GM21576 (cell line): ENCODE measurements around the gene PRR20D.
"Not testable (repeated sequence)": the region's sequence is repeated elsewhere in the genome, so short reads cannot be mapped to it uniquely, and the experiment has no call there.

Source experiments
- ATAC-seq: cut with Tn5 transposase; IDR thresholded peaks from one replicate; pipeline ENCODE4 v1.9.1; 2021; ENCODE audit warnings: mild to moderate bottlenecking, moderate library complexity; ENCODE audit not compliant: unreplicated experiment

The PRR20D gene

DNA sequence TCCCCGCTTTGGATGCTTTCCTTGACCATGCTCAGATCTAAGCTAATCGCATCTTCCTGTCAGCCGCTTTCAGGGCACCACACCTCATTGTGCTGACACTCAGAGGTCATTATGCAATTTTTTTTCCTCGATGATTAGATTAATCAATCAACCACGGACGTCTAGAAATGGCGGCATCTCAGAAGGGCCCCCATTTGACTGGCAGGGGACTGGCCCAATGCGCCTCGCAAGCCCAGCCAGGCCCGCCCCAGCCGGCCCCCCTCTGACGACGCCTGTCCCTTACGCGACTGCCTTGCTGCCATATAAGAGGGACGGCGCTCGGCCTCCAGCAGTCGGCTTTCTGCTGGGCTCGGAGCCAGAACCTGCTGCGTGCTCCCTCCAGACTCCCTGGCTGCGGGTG lies at the start of gene PRR20D:
Gene PRR20D (plus strand): TSS at position 301 of the 400 bp plus-strand sequence. CDS start 387 bp downstream, outside the sequence.
- not testable (repeated sequence) for ATAC-seq

DNA sequence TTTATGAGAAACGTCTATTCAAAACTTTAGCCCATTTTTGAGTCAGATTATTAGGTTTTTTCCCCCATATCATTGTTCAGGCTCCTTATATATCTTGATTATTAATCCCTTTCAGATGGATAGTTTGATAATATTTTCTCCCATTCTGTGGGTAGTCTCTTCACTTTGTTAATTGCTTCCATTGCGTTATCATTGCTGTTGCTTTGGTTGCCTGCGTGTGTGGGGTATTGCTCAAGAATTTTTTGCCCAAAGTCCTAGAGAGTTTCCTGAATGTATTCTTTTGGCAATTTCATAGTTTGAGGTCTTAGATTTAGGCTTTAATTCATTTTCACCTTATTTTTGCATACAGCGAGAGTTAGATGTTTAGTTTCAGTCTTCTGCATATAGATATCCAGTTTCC lies 45.5 kb upstream of the PRR20D start:
- ATAC-seq: no peak

DNA sequence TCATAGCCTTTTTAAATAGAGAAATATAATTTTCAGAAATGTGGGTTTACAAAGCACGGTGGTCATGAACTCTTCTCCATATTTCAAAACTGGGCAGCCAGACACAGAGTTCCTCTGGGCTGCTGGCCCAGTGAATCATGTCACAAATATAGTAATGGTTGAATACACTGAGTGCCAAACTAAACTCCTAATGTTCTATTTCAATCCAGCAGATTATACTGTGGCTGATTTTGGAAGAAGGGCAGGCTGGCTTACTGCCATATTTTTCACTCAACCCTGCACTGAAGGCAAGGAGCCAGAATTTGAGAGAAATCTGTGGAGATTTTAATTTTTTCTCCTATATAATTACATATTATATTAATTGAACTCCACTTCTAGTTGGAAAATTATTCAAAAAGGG lies 36.8 kb upstream of the PRR20D start:
- ATAC-seq: no peak

DNA sequence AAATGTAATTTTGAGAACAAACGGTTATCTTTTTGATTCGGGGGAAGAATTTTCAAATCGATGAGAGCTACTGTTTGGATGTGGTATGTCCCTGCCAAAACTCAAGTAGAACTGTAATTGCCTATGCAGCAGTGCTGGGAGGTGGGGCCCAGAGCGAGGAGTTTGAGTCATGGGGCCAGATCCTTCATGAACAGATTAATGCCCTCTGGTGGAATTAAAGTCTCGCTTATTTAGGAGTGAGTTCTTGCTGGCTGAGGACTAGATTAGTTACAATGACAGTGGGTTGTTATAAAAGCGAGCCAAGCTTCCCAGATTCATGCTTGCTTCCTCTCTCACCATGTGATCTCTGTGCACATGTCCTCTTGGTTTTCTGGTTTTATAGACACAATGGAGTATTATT lies 31.5 kb upstream of the PRR20D start:
- ATAC-seq: no peak

DNA sequence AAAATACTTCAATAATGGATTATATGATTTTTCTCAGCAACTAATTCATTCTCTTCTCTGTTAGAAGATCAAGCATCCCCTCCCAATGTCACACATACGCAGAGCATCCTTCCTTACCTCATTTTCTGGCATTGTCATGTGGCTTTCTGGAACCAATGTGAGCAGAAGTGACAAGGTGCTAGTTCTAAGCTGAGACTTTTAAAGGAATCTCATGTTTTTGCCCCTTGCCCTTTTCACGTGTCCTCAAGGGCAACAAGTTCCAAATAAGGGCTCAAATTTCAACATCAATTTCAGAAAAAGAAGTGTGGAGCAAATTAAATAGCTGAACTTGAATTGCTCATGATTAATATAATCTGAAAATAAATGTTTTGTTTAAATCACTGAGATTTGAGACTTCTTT lies 24.3 kb upstream of the PRR20D start:
- ATAC-seq: no peak

DNA sequence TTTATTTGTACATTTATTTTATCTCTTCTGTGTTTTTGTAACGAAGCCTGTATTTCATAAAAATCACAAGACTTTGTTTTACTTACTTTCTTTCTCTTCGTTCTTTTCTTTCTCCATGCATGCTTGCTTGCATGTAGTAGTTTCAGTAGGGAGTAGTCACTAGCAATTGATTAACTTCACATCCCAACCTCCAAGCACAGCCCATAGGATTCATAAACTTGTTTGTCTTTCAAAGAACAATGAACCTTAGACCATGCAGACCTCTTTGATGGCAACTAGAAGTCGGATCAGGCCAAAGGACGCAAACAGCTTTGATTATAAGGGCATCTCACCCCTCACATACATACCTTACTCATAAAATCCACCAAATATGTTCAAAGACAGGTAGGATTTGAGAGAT lies 22.8 kb upstream of the PRR20D start:
- ATAC-seq: no peak

DNA sequence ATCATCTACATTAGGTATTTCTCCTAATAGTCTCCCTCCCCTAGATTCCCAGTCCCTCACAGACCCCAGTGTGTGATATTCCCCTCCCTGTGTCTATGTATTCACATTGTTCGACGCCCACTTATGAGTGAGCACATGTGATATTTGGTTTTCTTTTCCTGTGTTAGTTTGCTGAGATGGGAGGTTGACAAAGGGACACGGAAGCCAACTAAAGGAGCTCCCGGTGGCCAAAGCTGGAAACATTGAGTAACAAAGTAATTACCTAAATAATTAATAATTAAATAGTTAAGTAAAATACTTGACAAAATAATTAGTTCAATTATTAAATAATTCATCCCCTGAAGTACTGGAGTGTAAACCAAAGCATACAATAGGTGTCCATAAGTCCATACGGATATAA lies 21.4 kb upstream of the PRR20D start:
- no peak for ATAC-seq

DNA sequence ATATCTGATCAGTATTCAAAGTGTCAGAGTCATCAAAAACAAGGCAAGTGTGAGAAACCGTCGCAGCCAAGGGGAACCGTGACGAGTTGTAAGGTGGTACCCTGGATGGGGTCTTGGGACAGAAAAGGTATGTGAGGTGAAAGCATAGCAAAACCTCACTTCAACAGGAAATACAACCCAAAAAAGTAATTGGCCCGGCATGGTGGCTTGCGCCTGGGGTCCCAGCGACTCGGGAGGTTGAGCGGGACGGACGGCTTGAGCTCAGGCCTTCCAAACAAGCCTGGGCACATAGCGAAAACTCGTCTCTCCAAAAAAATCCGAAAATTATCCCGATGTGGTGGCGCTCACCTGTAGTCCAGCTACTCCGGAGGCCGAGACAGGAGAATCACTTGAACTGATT lies 20.7 kb upstream of the PRR20D start:
- not testable (repeated sequence) for ATAC-seq

DNA sequence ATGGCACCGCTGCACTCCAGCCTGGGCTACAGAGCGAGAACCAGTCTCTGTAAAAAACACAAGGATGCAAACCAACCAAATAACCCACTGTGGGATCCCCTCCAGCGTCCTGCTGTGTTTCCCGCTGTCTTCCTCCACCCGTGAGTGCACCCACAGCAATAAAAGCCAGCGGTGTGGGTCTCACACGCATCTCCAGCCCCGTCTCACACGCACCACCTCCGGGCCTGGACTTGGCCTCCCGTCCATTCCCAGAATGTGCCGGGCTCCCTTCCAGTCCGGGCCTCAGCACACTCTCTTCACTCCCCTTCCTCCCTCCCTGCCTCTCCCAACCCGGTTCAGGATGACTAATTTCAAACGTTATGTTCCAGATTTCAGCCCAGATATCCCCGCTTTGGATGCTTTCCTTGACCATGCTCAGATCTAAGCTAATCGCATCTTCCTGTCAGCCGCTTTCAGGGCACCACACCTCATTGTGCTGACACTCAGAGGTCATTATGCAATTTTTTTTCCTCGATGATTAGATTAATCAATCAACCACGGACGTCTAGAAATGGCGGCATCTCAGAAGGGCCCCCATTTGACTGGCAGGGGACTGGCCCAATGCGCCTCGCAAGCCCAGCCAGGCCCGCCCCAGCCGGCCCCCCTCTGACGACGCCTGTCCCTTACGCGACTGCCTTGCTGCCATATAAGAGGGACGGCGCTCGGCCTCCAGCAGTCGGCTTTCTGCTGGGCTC lies 20.0 kb upstream of the PRR20D start, which contains the start of gene PRR20A:
Gene PRR20A (plus strand): TSS at position 684 of the 734 bp plus-strand sequence. CDS start 387 bp downstream, outside the sequence.
- ATAC-seq: not testable (repeated sequence)

DNA sequence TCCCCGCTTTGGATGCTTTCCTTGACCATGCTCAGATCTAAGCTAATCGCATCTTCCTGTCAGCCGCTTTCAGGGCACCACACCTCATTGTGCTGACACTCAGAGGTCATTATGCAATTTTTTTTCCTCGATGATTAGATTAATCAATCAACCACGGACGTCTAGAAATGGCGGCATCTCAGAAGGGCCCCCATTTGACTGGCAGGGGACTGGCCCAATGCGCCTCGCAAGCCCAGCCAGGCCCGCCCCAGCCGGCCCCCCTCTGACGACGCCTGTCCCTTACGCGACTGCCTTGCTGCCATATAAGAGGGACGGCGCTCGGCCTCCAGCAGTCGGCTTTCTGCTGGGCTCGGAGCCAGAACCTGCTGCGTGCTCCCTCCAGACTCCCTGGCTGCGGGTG lies 13.2 kb upstream of the PRR20D start, which contains the start of gene PRR20B:
Gene PRR20B (plus strand): TSS at position 301 of the 400 bp plus-strand sequence. CDS start 387 bp downstream, outside the sequence.
- ATAC-seq: not testable (repeated sequence)

DNA sequence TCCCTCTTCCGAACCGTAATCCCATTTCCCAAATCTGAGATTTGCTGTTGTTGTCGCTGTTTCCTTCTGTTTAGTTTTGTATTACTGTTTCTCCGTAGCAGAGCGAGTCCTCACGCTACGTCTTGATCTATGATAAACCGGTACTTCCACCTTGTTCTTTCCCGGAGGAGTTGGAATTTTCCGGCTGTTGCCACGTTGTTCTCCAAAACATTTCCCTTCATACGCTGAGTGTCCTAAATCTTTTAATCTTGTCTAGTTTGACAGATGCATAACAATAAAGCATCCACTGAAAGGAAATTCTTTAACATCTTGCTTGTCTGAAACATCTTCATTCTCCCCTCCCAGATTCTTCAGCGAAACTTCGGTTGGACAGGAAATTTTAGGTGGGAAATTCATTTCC lies 12.3 kb upstream of the PRR20D start:
- not testable (repeated sequence) for ATAC-seq

DNA sequence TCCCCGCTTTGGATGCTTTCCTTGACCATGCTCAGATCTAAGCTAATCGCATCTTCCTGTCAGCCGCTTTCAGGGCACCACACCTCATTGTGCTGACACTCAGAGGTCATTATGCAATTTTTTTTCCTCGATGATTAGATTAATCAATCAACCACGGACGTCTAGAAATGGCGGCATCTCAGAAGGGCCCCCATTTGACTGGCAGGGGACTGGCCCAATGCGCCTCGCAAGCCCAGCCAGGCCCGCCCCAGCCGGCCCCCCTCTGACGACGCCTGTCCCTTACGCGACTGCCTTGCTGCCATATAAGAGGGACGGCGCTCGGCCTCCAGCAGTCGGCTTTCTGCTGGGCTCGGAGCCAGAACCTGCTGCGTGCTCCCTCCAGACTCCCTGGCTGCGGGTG lies 6.7 kb upstream of the PRR20D start, which contains the start of gene PRR20C:
Gene PRR20C (plus strand): TSS at position 301 of the 400 bp plus-strand sequence. CDS start 387 bp downstream, outside the sequence.
- not testable (repeated sequence) for ATAC-seq

DNA sequence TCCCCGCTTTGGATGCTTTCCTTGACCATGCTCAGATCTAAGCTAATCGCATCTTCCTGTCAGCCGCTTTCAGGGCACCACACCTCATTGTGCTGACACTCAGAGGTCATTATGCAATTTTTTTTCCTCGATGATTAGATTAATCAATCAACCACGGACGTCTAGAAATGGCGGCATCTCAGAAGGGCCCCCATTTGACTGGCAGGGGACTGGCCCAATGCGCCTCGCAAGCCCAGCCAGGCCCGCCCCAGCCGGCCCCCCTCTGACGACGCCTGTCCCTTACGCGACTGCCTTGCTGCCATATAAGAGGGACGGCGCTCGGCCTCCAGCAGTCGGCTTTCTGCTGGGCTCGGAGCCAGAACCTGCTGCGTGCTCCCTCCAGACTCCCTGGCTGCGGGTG lies 6.5 kb downstream of the PRR20D start, which contains the start of gene PRR20E:
Gene PRR20E (plus strand): TSS at position 301 of the 400 bp plus-strand sequence. CDS start 387 bp downstream, outside the sequence.
- ATAC-seq: not testable (repeated sequence)

DNA sequence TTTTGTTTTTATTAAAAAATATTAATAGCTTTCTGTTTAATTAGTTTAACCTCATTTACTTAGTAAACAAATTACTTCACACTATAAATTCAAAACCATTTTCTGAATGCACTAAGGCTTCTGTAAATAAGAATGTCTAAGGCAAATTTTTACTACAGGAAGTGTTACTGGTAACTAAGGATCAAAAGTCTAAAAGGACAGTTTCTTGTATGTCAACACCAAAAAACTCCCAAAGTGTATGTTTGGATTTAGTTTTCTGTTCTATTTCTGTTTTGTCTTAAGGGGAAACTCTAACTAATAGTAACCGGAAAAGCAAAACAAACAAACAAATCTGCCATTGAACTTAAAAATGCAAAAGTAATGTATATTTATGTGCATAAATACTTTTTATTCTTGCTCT lies 31.2 kb downstream of the PRR20D start:
- no peak for ATAC-seq

DNA sequence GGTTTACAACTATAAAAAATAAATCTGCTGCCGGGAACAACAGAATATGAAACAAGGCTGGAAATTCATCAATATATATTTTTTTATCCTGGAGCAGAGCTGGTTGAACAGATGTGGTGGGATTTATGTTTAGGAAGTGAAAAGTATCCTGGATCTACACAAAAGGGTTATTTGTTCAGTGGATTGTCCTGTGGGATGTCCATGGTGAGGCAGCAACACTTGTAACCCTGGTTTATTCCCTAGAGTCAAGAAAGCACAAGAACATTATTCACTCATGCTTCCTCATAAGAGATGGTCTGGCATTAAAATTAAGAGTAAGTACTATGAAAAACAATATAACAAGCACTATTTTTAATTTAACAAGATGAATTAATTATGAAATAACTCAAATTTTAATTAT lies 52.6 kb downstream of the PRR20D start:
- no peak for ATAC-seq
